Spinal cord (tissue), 10 donors: ENCODE data around the gene RNF13. TPM values are rescaled to one million over a fixed set of nuclear protein-coding genes. Genes with fewer than 3 reads are reported as not detected.
"Not testable (repeated sequence)": the region's sequence is repeated elsewhere in the genome, so short reads cannot be mapped to it uniquely, and the experiment has no call there.

Source experiments
- DNase-seq, 6 donors: peaks; one replicate each; pipeline versions ENCODE4 v3.0.0 to v3.0.0-alpha.2; 2013 to 2015; ENCODE audit warnings: low spot score in 6 of 6, low read depth in 4 of 6
- H3K27ac ChIP-seq: one replicate; pipeline ENCODE4 v1.5.1; 2013; ENCODE audit warnings: low read depth, low read length, control low read depth
- H3K27me3 ChIP-seq: one replicate; pipeline ENCODE4 v1.6.1; 2013; ENCODE audit warnings: low read length; ENCODE audit not compliant: control insufficient read depth, insufficient read depth
- H3K36me3 ChIP-seq: one replicate; pipeline ENCODE4 v1.6.1; 2013; ENCODE audit warnings: low read length; ENCODE audit not compliant: control insufficient read depth, insufficient read depth
- H3K4me1 ChIP-seq: one replicate; pipeline ENCODE4 v1.6.1; 2013; ENCODE audit warnings: low read length; ENCODE audit not compliant: control insufficient read depth, insufficient read depth
- H3K4me3 ChIP-seq: one replicate; pipeline ENCODE4 v1.5.1; 2013; ENCODE audit warnings: low read depth, low read length, control low read depth
- H3K9me3 ChIP-seq: one replicate; pipeline ENCODE4 v1.6.1; 2013; ENCODE audit warnings: low read length; ENCODE audit not compliant: control insufficient read depth, insufficient read depth
- WGBS: methylation state at CpG from one replicate; pipeline ENCODE4 v1.1.5; 2013; ENCODE audit warnings: missing lambda C conversion rate; ENCODE audit not compliant: insufficient coverage; 5-methylcytosine and 5-hydroxymethylcytosine counted together
- polyA plus RNA-seq, 2 donors: library from polyadenylated mRNA; unstranded; fragments of 120-200 nt; gene quantifications; one replicate each; pipeline ENCODE4 v1.2.1, GENCODE V29; 2013; ENCODE audit not compliant: insufficient read length in 2 of 2
- total RNA-seq, 2 donors: library from RNA; depleted of rRNA in 1 of 2; stranded (reverse); fragments of 120-200 nt in 1 of 2; fragments of >200 nt in 1 of 2; gene quantifications; one replicate each; pipeline versions ENCODE4 v1.2.3 to v1.2.4, GENCODE V29; 2013 to 2014
- donor health status: healthy.

RNF13 gene
- total and polyA plus RNA-seq, 4 donors: 95.0 to 260 (median 116) TPM

- H3K4me1 ChIP-seq, H3K27me3 ChIP-seq, H3K4me3 ChIP-seq, H3K27ac ChIP-seq, DNase-seq, H3K36me3 ChIP-seq: not testable (repeated sequence)
- H3K9me3 ChIP-seq: peaks cover 27% of the 10 kb centered on the region
- WGBS: 100% methylated on average over 1 of the region's 4 CpGs
Observed at GRCh38 chr3:149829631-149830030, 16.6 kb downstream of the RNF13 start.

- no peak for DNase-seq
- no peaks in the 10 kb centered on the region for H3K4me1 ChIP-seq
- H3K36me3 ChIP-seq: no peaks in the 10 kb centered on the region
- no peak overlapping the region for H3K4me3 ChIP-seq
- H3K27me3 ChIP-seq: no peaks in the 10 kb centered on the region
- 100% methylated on average over 2 of the region's 2 CpGs for WGBS
- no peak overlapping the region for H3K27ac ChIP-seq
- peaks cover 27% of the 10 kb centered on the region for H3K9me3 ChIP-seq
Observed at GRCh38 chr3:149830902-149831301, 17.9 kb downstream of the RNF13 start.

- no peak for DNase-seq
- Histone ChIP-seq H3K9me3 (peaks cover 27% of the 10 kb centered on the region), H3K4me3 (no peak overlapping the region), H3K27me3 (no peaks in the 10 kb centered on the region), H3K4me1 (no peaks in the 10 kb centered on the region), H3K36me3 (no peaks in the 10 kb centered on the region), H3K27ac (no peak overlapping the region)
- WGBS: 100% methylated on average over 2 of the region's 4 CpGs
Observed at GRCh38 chr3:149831321-149831720, 18.3 kb downstream of the RNF13 start.

GRCh38 chr3:149832086-149832485 is 19.1 kb downstream of the RNF13 start:
- H3K27ac ChIP-seq: no peak overlapping the region
- H3K27me3 ChIP-seq: no peaks in the 10 kb centered on the region
- H3K9me3 ChIP-seq: peaks cover 27% of the 10 kb centered on the region
- H3K4me1 ChIP-seq: no peaks in the 10 kb centered on the region
- no peak for DNase-seq
- H3K4me3 ChIP-seq: no peak overlapping the region
- 100% methylated on average over 1 of the region's 1 CpG for WGBS
- no peaks in the 10 kb centered on the region for H3K36me3 ChIP-seq

- Histone ChIP-seq H3K36me3 (no peaks in the 10 kb centered on the region), H3K9me3 (peaks cover 32% of the 10 kb centered on the region), H3K4me3 (no peak overlapping the region), H3K4me1 (no peaks in the 10 kb centered on the region), H3K27me3 (no peaks in the 10 kb centered on the region), H3K27ac (no peak overlapping the region)
- no peak for DNase-seq
- no CpG with 5 or more reads among the region's 2 CpGs for WGBS
Observed at GRCh38 chr3:149833241-149833640, 20.2 kb downstream of the RNF13 start.

- not testable (repeated sequence) for H3K27me3 ChIP-seq
- WGBS: 88% methylated on average over 2 of the region's 3 CpGs
Observed at GRCh38 chr3:149838491-149838890, 25.5 kb downstream of the RNF13 start.

GRCh38 chr3:149839469-149839868 is 26.5 kb downstream of the RNF13 start:
- H3K4me1 ChIP-seq, H3K27me3 ChIP-seq, H3K27ac ChIP-seq, H3K9me3 ChIP-seq, H3K36me3 ChIP-seq, H3K4me3 ChIP-seq, DNase-seq: not testable (repeated sequence)
- no CpG with 5 or more reads among the region's 3 CpGs for WGBS

More at GRCh38 chr3:149838491-149838890, 25.5 kb downstream of the RNF13 start:
- peaks cover 11% of the 10 kb centered on the region for H3K9me3 ChIP-seq
- not testable (repeated sequence) for DNase-seq, H3K36me3 ChIP-seq, H3K27ac ChIP-seq, H3K4me1 ChIP-seq, H3K4me3 ChIP-seq

GRCh38 chr3:149839896-149840295 is 26.9 kb downstream of the RNF13 start:
- Histone ChIP-seq H3K4me3 (no peak overlapping the region), H3K27ac (no peak overlapping the region), H3K9me3 (peaks cover 8% of the 10 kb centered on the region), H3K27me3 (no peaks in the 10 kb centered on the region), H3K4me1 (no peaks in the 10 kb centered on the region), H3K36me3 (no peaks in the 10 kb centered on the region)
- 100% methylated on average over 1 of the region's 3 CpGs for WGBS
- DNase-seq: no peak

DNA sequence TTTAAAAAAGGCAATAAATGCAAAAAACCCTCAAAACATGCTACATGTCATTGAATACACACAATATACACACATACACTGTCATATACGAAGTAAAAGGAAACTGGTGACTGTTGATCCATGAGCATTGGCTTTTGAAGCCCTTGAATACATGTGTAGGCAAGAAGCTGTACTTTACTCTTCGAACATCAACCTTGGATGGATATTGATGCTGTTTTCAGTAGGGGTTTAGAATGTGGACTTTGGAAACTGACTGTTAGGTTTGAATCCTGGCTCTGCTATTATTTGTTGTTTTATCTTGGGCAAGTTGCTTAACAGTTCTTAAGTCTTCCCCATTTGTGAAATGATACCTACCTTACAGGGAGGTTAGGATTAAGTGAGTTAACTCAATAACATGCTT is 30.5 kb downstream of the RNF13 start:
- H3K9me3 ChIP-seq: peaks cover under 1% of the 10 kb centered on the region
- H3K27me3 ChIP-seq: no peaks in the 10 kb centered on the region
- no peaks in the 10 kb centered on the region for H3K4me1 ChIP-seq
- H3K27ac ChIP-seq: no peak overlapping the region
- H3K4me3 ChIP-seq: no peak overlapping the region
- DNase-seq: no peak
- 100% methylated on average over 1 of the region's 2 CpGs for WGBS
- H3K36me3 ChIP-seq: peaks cover 4% of the 10 kb centered on the region

DNA sequence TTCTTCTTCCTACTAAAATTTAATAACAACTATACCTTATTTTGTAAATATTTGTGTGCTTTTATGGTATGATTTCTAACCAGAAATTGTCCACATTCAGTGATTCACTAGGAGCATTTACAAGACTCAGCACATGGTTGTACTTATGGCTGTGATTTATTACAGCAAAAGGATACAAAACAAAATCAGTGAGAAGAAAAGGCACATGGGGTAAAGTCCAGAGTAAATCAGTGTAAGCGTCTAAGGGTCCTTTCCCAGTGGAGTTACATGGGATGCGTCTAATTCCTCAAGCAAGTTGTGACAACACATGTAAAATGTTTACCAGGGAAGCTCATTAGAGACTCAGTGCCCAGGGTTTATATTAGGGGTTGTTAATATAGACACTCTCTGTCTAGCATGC is 31.1 kb downstream of the RNF13 start:
- H3K27me3 ChIP-seq: no peaks in the 10 kb centered on the region
- DNase-seq: no peak
- no peak overlapping the region for H3K4me3 ChIP-seq
- H3K27ac ChIP-seq: no peak overlapping the region
- H3K9me3 ChIP-seq: no peaks in the 10 kb centered on the region
- H3K36me3 ChIP-seq: peaks cover 4% of the 10 kb centered on the region
- 60% methylated on average over 2 of the region's 2 CpGs for WGBS
- H3K4me1 ChIP-seq: no peaks in the 10 kb centered on the region
